Activated B cell treated with CpG ODN at 0.5 μM for 24 hours (primary cell): ENCODE measurements around the gene GSDME. TPM values are rescaled to one million over a fixed set of nuclear protein-coding genes. Genes with fewer than 3 reads are reported as not detected.

Experiments
- ATAC-seq: fragments of 200-7000 bp; cut with Tn5 transposase; one replicate; pipeline ENCODE4 v1.10.0; 2021; ENCODE audit warnings: low read depth, mild to moderate bottlenecking, moderate library complexity
- CTCF ChIA-PET: fragments of 350-600 bp; sonication (Branson Sonifier 250); formaldehyde crosslinking; loops from one replicate; lab custom pipeline; 2021; ENCODE audit warnings: antibody characterized with exemption; lab: Charles Lee
- POLR2A ChIA-PET: fragments of 350-600 bp; sonication (Branson Sonifier 250); formaldehyde crosslinking; loops from one replicate; lab custom pipeline; 2021; ENCODE audit warnings: antibody characterized with exemption; lab: Charles Lee
- DNase-seq: peaks from one replicate; pipeline ENCODE4 v3.0.0; 2022
- H3K27ac Mint-ChIP-seq: one replicate; pipeline ENCODE4 v1.8.0; 2020; ENCODE audit warnings: mixed read lengths
- H3K27me3 Mint-ChIP-seq: one replicate; pipeline ENCODE4 v1.8.0; 2021; ENCODE audit warnings: mixed read lengths
- H3K36me3 Mint-ChIP-seq: one replicate; pipeline ENCODE4 v1.8.0; 2021; ENCODE audit warnings: low read depth, mixed read lengths
- H3K4me1 Mint-ChIP-seq: one replicate; pipeline ENCODE4 v1.8.0; 2021; ENCODE audit warnings: mixed read lengths
- H3K4me3 Mint-ChIP-seq: one replicate; pipeline ENCODE4 v1.8.0; 2020; ENCODE audit warnings: mild to moderate bottlenecking, mixed read lengths
- H3K9me3 Mint-ChIP-seq: one replicate; pipeline ENCODE4 v1.8.0; 2020; ENCODE audit warnings: mixed read lengths
- intact Hi-C: fragments of 100-400 bp; cut with micrococcal nuclease; formaldehyde crosslinking; loops from one replicate; pipeline ENCODE4 v1.15.1; 2024
- total RNA-seq: library from RNA; stranded (reverse); gene quantifications from 2 replicates; pipeline ENCODE4 v1.2.3, GENCODE V29; 2022
- TF ChIP-seq, protein P1 (sequence below): fragments of 200-600 bp; IDR thresholded peaks from one replicate; pipeline ENCODE4 v1.8.0; 2022; ENCODE audit warnings: antibody characterized with exemption, mild to moderate bottlenecking

GSDME gene
- total RNA-seq, 1 donor from 2014 or later: 4.1 TPM

- ATAC-seq (no peak), DNase-seq (no peak)
- Mint-ChIP-seq H3K4me1 (peaks cover 39% of the 10 kb centered on the region), H3K27ac (no peak overlapping the region), H3K27me3 (no peaks in the 10 kb centered on the region), H3K36me3 (peaks cover 10% of the 10 kb centered on the region), H3K9me3 (no peaks in the 10 kb centered on the region), H3K4me3 (no peak overlapping the region)
- intact Hi-C loops: loop anchor here (10.0 kb wide), 1 partner anchor 382 kb away; no protein-coding TSS in a partner anchor
- TF ChIP-seq, protein P1, sequence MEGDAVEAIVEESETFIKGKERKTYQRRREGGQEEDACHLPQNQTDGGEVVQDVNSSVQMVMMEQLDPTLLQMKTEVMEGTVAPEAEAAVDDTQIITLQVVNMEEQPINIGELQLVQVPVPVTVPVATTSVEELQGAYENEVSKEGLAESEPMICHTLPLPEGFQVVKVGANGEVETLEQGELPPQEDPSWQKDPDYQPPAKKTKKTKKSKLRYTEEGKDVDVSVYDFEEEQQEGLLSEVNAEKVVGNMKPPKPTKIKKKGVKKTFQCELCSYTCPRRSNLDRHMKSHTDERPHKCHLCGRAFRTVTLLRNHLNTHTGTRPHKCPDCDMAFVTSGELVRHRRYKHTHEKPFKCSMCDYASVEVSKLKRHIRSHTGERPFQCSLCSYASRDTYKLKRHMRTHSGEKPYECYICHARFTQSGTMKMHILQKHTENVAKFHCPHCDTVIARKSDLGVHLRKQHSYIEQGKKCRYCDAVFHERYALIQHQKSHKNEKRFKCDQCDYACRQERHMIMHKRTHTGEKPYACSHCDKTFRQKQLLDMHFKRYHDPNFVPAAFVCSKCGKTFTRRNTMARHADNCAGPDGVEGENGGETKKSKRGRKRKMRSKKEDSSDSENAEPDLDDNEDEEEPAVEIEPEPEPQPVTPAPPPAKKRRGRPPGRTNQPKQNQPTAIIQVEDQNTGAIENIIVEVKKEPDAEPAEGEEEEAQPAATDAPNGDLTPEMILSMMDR: no peak
- ChIA-PET CTCF (no interaction called here), POLR2A (no interaction called here)
Measured at GRCh38 chr7:24713039-24713793, 44.0 kb downstream of the GSDME start.

GRCh38 chr7:24709585-24710360 lies 47.5 kb downstream of the GSDME start:
- DNase-seq (no peak), ATAC-seq (no peak)
- intact Hi-C loops: loop anchor here (10.0 kb wide), 1 partner anchor 385 kb away; no protein-coding TSS in a partner anchor
- H3K9me3 Mint-ChIP-seq: no peaks in the 10 kb centered on the region
- ChIA-PET CTCF (no interaction called here), POLR2A (no interaction called here)
- TF ChIP-seq, protein P1: no peak
- no peaks in the 10 kb centered on the region for H3K27me3 Mint-ChIP-seq
- H3K4me3 Mint-ChIP-seq: no peak overlapping the region
- peaks cover 16% of the 10 kb centered on the region for H3K36me3 Mint-ChIP-seq
- H3K27ac Mint-ChIP-seq: no peak overlapping the region
- H3K4me1 Mint-ChIP-seq: peaks cover 15% of the 10 kb centered on the region

- no peaks in the 10 kb centered on the region for H3K27me3 Mint-ChIP-seq
- peaks cover 16% of the 10 kb centered on the region for H3K36me3 Mint-ChIP-seq
- TF ChIP-seq, protein P1: no peak
- H3K27ac Mint-ChIP-seq: no peak overlapping the region
- ChIA-PET POLR2A (no interaction called here), CTCF (no interaction called here)
- no peak overlapping the region for H3K4me3 Mint-ChIP-seq
- intact Hi-C loops: no loop called here
- DNase-seq (no peak), ATAC-seq (no peak)
- peaks cover 14% of the 10 kb centered on the region for H3K4me1 Mint-ChIP-seq
- no peaks in the 10 kb centered on the region for H3K9me3 Mint-ChIP-seq
Measured at GRCh38 chr7:24709051-24709450, 48.2 kb downstream of the GSDME start.

DNA sequence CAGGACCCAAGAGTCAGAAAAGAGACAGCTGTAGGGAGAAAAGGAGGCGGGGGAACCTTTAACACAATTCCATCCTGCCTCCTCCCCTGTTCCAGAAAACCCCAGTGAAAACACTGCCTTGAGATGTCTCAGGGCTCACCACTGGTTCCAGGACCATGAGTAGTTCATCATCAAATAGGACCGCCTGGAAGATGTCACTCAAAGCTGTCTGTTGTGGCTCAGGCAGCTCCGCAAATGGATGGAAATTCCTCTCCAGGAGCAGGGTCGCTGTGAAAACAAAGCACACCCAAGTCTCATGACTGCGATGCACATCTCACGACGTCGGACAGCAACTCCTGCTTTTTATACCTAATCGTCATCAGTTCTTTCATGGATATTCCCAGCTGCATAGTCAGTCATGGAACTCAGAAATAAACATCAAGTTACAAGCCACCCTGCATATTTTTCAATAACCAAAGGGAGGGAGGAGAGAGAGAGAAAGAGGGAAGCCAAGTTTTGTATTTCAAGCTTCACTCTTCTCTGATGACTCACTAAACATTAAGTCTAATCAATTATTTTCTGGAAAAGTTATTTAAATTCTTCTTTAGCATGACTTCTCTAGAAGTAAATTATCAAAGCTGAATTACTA lies 49.2 kb downstream of the GSDME start:
- Mint-ChIP-seq H3K27me3 (no peaks in the 10 kb centered on the region), H3K4me1 (peaks cover 16% of the 10 kb centered on the region), H3K27ac (no peak overlapping the region), H3K36me3 (peaks cover 16% of the 10 kb centered on the region), H3K4me3 (no peak overlapping the region), H3K9me3 (no peaks in the 10 kb centered on the region)
- DNase-seq (no peak), ATAC-seq (no peak)
- POLR2A ChIA-PET: no interaction called here
- TF ChIP-seq, protein P1: no peak
- intact Hi-C loops: no loop called here
- CTCF ChIA-PET: no interaction called here
